Upper lobe of right lung (tissue), 1 donor: Measurements from ENCODE around the gene TMEFF1. TPM values are rescaled to one million over a fixed set of nuclear protein-coding genes. Genes with fewer than 3 reads are reported as not detected.

Source experiments
- ATAC-seq: fragments of 200-7000 bp; cut with Tn5 transposase; one replicate; pipeline ENCODE4 v1.9.1; 2020; ENCODE audit warnings: mild to moderate bottlenecking, moderate library complexity
- DNase-seq: peaks from one replicate; pipeline ENCODE4 v3.0.0-alpha.2; 2020
- H3K27ac ChIP-seq: fragments of 200-600 bp; one replicate; pipeline ENCODE4 v1.8.0; 2022
- H3K27me3 ChIP-seq: fragments of 200-600 bp; one replicate; pipeline ENCODE4 v1.8.0; 2022; ENCODE audit warnings: mild to moderate bottlenecking
- H3K36me3 ChIP-seq: fragments of 200-600 bp; one replicate; pipeline ENCODE4 v1.8.0; 2022
- H3K4me1 ChIP-seq: fragments of 200-600 bp; one replicate; pipeline ENCODE4 v1.8.0; 2022
- H3K4me3 ChIP-seq: fragments of 200-600 bp; one replicate; pipeline ENCODE4 v1.8.0; 2022; ENCODE audit warnings: mild to moderate bottlenecking
- H3K9me3 ChIP-seq: fragments of 200-600 bp; one replicate; pipeline ENCODE4 v1.8.0; 2022
- CTCF ChIP-seq: fragments of 200-600 bp; IDR thresholded peaks from one replicate; pipeline ENCODE4 v1.8.0; 2022; ENCODE audit warnings: antibody characterized with exemption
- intact Hi-C: fragments of 100-400 bp; cut with DNase I; formaldehyde crosslinking; loops from one replicate; pipeline ENCODE4 v1.11.0; 2022
- total RNA-seq: library from RNA; stranded (reverse); fragmentation: NEBNext Ultra II Directional; extraction: Animal tissue kit (Norgen Biotek cat#: 25700); gene quantifications from one replicate; pipeline ENCODE4 v1.2.1, GENCODE V29; 2021
- donor health status: DM: no; HTN: yes; CAD: no; lungs with severe emphysema.

The TMEFF1 gene
- total RNA-seq, 1 donor from 2014 or later, result 0.64 TPM

DNA sequence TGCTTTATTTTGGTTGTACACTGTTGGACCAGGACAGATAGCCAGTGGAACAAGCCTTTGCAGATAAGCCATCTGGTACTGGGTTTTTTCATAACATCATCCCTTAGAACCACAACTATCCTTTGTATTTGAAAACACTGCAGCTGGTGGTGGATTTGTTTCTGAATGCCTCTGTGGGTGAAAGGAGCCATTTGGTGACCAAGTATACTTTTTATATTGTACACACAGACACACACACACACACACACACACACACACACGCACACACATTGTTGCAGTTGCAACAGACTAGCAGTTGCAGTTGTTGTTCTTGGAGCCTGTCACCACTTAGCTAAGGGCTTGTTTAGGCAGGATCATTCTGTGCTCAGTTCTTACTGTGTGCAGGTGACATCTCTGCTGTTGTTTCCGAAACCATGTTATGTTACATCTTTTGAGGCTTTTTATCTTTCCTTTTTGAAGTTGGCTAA, 82.0 kb downstream of the TMEFF1 start:
- intact Hi-C loops, result no loop called here

GRCh38 chr9:100555471-100555870, 82.5 kb downstream of the TMEFF1 start:
- no peak for TF ChIP-seq CTCF
- intact Hi-C loops, result no loop called here

More for the DNA sequence above, 82.0 kb downstream of the TMEFF1 start:
- Histone ChIP-seq H3K9me3 (no peaks in the 10 kb centered on the region), H3K4me3 (no peak overlapping the region), H3K4me1 (no peaks in the 10 kb centered on the region), H3K27ac (no peak overlapping the region), H3K27me3 (no peaks in the 10 kb centered on the region), H3K36me3 (no peaks in the 10 kb centered on the region)
- no peak for DNase-seq
- no peak for TF ChIP-seq CTCF
- no peak for ATAC-seq

DNA sequence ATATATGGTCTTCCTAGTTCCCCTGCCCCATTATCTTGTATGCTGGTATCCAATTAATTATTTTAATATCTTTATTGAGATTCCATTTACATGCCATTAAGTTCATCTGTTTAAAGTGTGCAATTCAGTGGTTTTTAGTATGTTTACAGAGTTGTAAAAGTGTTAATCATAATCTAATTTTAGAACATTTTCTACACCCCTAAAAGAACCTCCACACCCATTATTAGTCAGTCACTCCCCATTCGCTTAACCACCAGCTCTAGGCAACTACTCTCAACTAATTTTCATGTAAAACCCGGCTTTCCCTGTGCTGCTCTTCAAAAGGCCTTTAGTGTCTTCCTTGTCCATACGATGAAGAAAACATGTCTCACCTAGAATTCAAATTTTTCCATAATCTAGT, 84.1 kb downstream of the TMEFF1 start:
- no peaks in the 10 kb centered on the region for H3K36me3 ChIP-seq
- ATAC-seq, result no peak
- DNase-seq, result no peak
- H3K4me3 ChIP-seq, result no peak overlapping the region
- intact Hi-C loops, result no loop called here
- no peaks in the 10 kb centered on the region for H3K4me1 ChIP-seq
- no peak overlapping the region for H3K27ac ChIP-seq
- TF ChIP-seq CTCF, result no peak
- no peaks in the 10 kb centered on the region for H3K9me3 ChIP-seq
- no peaks in the 10 kb centered on the region for H3K27me3 ChIP-seq

More at GRCh38 chr9:100555471-100555870, 82.5 kb downstream of the TMEFF1 start:
- ATAC-seq (no peak), DNase-seq (no peak)
- Histone ChIP-seq H3K36me3 (no peaks in the 10 kb centered on the region), H3K27ac (no peak overlapping the region), H3K9me3 (no peaks in the 10 kb centered on the region), H3K27me3 (no peaks in the 10 kb centered on the region), H3K4me3 (no peak overlapping the region), H3K4me1 (no peaks in the 10 kb centered on the region)

DNA sequence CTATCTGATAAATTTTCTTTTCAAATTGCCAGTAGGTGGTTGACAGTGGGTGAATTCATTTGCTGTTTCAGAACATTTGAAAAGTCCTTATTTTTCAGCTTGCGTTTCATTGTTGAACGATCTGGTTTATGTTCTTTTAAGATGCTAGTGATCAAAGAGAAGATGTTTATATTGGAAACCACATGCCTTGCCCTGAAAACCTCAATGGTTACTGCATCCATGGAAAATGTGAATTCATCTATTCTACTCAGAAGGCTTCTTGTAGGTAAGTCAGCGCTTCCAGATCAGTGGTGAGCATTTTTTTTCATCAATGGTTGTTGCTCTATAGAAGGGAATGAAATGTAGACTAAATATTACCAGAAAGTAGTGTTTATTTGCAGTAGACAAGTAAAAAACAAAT, 88.3 kb downstream of the TMEFF1 start:
- H3K9me3 ChIP-seq, result no peaks in the 10 kb centered on the region
- H3K4me1 ChIP-seq, result no peaks in the 10 kb centered on the region
- no peaks in the 10 kb centered on the region for H3K27me3 ChIP-seq
- no peak for ATAC-seq
- TF ChIP-seq CTCF, result no peak
- H3K4me3 ChIP-seq, result no peak overlapping the region
- H3K36me3 ChIP-seq, result no peaks in the 10 kb centered on the region
- intact Hi-C loops, result no loop called here
- no peak for DNase-seq
- H3K27ac ChIP-seq, result no peak overlapping the region

DNA sequence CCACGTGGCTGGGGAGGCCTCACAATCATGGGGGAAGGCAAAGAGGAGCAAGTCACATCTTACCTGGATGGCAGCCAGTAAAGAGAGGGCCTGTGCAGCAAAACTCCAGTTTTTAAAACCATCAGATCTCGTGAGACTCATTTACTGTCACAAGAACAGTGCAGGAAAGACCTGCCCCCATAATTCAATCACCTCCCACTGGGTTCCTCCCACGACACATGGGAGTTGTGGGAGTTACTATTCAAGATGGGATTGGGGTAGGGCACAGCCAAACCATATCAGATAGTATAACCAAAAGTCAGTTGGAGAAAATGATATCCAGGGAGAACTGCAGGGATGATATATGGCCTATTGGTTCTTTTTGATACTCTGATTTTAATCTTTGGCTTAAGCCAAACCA, 94.9 kb downstream of the TMEFF1 start:
- intact Hi-C loops, result no loop called here

More for the DNA sequence above, 94.9 kb downstream of the TMEFF1 start:
- Histone ChIP-seq H3K27ac (no peak overlapping the region), H3K27me3 (no peaks in the 10 kb centered on the region), H3K36me3 (no peaks in the 10 kb centered on the region), H3K9me3 (no peaks in the 10 kb centered on the region), H3K4me3 (no peak overlapping the region), H3K4me1 (no peaks in the 10 kb centered on the region)
- no peak for TF ChIP-seq CTCF
- DNase-seq (no peak), ATAC-seq (no peak)
